Choroid plexus epithelial cell (primary cell): ENCODE measurements around the gene SFRP5.

Experiments used
- DNase-seq: peaks from one replicate; pipeline ENCODE4 v3.0.0-alpha.2; 2010; ENCODE audit warnings: low read depth
- H3K4me3 ChIP-seq: 2 replicates; pipeline ENCODE4 v1.5.1; 2011; ENCODE audit warnings: low read depth, mild to moderate bottlenecking, control low read depth, low read length, moderate library complexity
- CTCF ChIP-seq: conservative IDR thresholded peaks from 2 replicates; pipeline ENCODE4 v1.5.1; 2011; ENCODE audit warnings: low read depth, mild to moderate bottlenecking, control low read depth, inconsistent platforms, low read length, moderate library complexity

Gene SFRP5

DNA sequence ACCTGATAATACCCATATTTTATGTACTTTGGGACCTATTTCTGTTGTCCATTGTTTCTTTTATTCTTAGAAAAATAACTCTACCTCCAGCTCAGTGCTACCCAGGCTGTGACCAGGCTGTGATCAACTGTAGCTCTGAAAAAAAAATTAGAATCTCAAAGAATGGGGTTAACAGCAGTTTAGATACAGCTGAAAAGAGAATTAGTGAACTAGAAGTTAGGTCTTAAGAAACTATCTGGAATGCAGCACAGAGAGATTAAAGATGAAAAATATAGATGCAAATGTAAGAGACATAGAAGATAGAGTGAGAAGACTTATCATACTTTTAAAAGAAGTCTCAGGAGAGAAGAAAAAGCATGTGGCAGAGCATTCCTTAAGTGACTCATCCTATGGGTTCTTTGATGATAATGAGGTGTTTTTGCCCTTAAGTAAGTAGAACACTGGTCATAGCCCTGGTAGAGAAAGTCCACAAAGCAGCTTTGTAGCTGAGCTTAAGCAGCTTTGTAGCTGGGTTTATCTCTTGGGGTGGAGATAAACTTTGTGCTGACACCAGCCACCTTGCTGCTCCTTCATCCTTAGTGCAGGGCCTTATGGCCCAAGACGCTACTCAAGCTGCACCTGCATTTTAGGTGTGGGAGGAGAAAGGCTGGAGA is 27.3 kb upstream of the SFRP5 start:
- no peak overlapping the region for H3K4me3 ChIP-seq
- TF ChIP-seq CTCF: no peak
- no peak for DNase-seq

- no peak for TF ChIP-seq CTCF
- DNase-seq: no peak
- no peak overlapping the region for H3K4me3 ChIP-seq
Observed at GRCh38 chr10:97796651-97797050, 24.9 kb upstream of the SFRP5 start.

DNA sequence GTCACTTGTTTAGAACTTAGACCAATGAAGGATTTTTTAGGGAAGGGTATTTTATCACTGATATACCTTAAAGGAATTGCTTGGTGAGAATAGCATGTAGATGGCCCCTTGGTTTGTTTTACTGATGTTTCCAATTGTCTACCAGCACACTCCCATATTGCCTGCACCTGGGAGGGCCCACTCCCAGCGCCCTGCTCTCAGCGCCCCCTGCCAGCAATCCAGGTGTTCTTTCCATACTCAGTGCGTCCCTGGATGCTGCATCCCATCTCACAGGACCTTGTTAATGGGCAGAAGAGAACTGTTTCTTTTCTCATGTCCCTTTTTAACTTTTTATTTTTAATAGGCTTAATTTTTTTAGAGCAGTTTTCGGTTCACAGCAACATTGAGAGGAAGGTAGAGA is 24.1 kb upstream of the SFRP5 start:
- H3K4me3 ChIP-seq: no peak overlapping the region
- TF ChIP-seq CTCF: no peak
- DNase-seq: no peak

DNA sequence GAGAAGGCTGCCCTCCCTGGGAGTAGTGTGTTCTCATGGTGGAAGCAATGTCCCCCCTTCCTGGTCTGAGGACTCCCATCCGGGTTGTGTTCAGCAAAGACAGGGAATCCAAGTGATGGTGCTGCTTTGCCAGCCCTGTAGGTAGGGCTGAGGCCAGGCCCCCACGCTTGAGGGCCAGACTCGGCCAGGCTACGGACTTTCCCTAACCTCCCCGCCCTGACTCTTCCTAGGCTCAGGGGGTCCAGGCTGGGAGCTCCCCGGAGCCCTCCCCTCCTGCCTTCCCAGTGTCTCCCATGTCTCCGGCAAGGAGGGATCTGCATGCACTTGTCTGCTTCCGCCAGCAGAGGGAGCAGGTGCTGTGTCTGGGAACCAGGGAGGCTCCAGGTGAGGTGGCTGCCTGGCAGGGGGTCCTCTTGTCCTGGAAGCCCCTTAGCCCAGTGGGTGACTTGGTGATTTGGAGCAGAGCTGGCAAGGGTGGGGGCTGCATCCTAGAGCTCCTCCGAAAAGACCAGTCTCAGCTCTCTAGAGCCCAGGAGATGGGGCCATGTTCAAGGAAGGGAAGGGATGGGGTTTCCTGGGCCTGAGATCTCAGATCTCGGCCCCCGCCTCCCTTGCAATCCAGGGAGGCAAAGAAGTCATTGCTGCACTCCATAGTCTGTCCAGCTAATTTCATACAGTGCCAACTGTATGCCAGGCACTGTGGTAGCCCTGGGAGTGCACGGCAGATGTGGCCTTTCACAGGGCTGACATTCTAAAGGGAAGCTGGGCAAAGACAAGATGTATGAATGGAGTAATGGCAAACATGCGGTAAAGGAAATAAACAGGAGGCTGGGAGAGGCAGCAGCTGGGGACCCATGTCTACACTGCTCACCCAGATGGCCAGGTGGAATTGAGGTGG is 20.3 kb upstream of the SFRP5 start:
- no peak overlapping the region for H3K4me3 ChIP-seq
- DNase-seq: peak; percentile 68
- peak; percentile 95 for TF ChIP-seq CTCF

DNA sequence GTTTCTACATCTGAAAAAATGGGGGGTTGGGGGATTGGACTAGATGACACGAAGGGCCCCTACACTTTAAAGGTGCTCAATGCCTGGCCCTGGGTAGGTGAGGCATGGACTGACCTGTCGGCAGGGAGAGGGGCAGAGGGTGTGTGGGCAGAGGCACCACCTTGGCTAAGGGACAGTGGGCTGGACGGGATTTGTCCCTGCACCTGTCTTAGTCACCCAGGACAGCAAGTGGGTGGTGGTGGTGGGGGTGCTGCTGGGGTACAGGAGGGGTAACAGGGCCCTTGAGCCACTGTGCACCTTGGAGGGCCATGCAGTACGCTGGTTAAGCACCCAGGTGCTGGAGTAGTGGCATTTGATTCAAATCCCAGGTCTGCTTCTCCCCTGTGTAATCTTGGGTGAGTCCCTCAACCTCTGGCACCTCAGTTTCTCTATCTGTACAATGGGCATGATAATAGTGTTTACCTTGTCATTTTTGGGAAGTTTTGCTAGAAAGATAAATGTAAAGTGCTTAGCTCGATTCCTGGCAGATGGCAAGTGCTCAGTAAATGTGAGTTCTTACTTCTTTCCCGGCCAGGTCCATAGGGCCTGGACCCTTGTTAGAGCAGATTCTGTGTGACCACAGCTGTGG is 18.1 kb upstream of the SFRP5 start:
- TF ChIP-seq CTCF: no peak
- no peak for DNase-seq
- H3K4me3 ChIP-seq: no peak overlapping the region

- DNase-seq: peak; percentile 13
- no peak for TF ChIP-seq CTCF
- no peak overlapping the region for H3K4me3 ChIP-seq
Observed at GRCh38 chr10:97788552-97789442, 17.0 kb upstream of the SFRP5 start.
